GM12864 (cell line): ENCODE measurements around the gene KCNH8.

ENCODE experiments used
- DNase-seq: peaks from one replicate; pipeline ENCODE4 v3.0.0-alpha.2; 2011; ENCODE audit warnings: low read depth
- H3K4me3 ChIP-seq: 2 replicates; pipeline ENCODE4 v1.5.1; 2011; ENCODE audit warnings: mild to moderate bottlenecking, low read depth, low read length, control low read depth
- TF ChIP-seq, protein P1 (sequence below): IDR thresholded peaks from 2 replicates; pipeline ENCODE4 v1.5.1; 2011; ENCODE audit warnings: low read depth, mild to moderate bottlenecking, moderate library complexity, low read length, control low read depth, inconsistent platforms; ENCODE audit errors: missing control alignments

KCNH8 gene

DNA sequence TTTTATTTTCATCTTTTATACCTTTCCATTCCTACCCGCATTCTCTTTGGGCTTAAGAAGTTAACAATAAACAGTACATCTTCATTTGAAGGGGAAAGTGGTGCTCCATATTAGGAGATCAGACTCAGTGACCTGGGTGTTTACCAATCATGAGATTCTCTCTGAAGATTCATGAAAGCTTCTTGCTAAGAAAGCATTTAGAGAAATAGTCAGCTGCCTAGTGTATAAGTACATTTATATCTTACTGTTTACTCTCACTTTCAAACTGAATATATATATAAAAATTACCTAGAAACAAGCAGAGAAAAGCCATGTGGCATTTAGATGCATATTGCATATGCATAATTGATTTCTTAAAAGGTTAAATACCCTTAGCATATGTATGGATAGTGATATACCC lies 100.5 kb downstream of the KCNH8 start:
- H3K4me3 ChIP-seq = no peak overlapping the region
- no peak for DNase-seq
- TF ChIP-seq, protein P1, sequence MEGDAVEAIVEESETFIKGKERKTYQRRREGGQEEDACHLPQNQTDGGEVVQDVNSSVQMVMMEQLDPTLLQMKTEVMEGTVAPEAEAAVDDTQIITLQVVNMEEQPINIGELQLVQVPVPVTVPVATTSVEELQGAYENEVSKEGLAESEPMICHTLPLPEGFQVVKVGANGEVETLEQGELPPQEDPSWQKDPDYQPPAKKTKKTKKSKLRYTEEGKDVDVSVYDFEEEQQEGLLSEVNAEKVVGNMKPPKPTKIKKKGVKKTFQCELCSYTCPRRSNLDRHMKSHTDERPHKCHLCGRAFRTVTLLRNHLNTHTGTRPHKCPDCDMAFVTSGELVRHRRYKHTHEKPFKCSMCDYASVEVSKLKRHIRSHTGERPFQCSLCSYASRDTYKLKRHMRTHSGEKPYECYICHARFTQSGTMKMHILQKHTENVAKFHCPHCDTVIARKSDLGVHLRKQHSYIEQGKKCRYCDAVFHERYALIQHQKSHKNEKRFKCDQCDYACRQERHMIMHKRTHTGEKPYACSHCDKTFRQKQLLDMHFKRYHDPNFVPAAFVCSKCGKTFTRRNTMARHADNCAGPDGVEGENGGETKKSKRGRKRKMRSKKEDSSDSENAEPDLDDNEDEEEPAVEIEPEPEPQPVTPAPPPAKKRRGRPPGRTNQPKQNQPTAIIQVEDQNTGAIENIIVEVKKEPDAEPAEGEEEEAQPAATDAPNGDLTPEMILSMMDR = no peak

DNA sequence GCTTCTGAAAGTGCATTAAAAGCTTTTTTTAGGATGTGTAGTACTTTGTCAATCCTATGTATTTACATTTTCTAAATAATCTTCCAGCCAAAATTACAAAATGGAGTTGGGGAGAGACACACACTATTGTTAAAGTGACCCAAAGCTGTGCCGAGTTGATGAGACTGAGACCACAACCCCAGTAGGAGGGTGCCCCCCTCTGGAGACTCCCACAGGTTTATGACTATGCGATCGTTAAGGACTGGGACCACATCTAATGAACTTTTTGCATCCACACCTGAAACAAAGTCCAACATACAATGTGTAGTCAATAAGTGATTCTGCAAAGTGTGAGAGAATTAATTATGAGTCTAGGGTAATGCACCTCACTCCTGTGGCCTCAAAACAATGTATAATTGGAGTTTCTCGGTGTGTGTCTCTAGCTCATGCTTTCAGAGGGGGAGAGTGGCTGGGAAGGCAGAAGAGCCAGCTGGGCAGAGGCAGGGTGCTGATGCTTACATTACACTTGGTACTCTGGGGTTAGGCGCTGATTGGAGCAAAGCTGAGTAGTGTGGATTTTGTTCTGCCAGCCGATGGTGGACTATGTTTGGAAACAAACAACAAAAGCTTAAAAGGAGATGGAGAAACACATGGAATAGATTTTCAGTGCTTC lies 102.8 kb downstream of the KCNH8 start:
- DNase-seq = no peak
- TF ChIP-seq, protein P1 = no peak
- H3K4me3 ChIP-seq = no peak overlapping the region

DNA sequence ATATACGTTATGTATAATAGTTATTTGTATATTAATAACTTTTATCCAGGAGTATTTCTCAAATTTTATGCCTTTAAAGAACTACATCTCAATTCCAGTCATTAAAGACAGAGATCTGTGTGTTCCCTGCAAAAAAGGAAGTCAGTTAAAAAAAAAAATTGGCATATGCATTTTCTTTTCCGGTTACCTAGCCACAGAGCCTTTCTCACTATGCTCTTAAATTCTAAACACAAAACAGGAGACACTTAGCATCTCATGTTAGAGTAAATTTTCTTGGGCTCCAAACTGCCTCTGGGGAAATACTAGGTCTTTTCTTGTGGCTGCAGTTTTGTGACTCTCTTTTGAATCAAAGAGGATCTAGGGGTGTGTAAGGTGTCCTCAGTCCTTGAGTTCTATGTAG lies 105.9 kb downstream of the KCNH8 start:
- H3K4me3 ChIP-seq = no peak overlapping the region
- no peak for DNase-seq
- TF ChIP-seq, protein P1 = no peak

DNA sequence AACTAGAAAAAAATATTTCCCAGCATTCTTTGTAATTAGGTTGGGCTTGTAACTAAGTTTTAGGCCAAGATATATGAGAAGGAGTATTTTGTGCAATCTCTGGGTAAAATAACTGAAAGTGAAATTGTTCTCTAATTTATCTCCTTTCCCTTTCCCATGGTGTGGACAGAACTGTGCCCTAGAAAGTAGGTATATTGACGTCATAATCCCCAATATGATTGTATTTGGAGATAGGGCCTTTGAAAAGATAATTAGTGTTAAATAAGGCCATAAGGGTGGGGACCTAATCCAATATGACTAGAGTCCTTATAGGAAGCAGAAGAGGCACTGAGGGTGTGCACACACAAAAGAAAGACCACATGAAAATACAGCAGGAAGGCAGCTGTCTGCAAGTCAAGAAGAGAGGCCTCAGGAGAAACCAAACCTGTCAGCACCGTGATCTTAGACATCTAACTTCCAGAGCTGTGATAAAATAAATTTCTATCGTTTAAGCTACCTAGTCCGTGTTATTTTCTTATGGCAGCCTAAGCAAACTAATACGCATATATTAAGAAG lies 106.6 kb downstream of the KCNH8 start:
- TF ChIP-seq, protein P1 = no peak
- no peak for DNase-seq

DNA sequence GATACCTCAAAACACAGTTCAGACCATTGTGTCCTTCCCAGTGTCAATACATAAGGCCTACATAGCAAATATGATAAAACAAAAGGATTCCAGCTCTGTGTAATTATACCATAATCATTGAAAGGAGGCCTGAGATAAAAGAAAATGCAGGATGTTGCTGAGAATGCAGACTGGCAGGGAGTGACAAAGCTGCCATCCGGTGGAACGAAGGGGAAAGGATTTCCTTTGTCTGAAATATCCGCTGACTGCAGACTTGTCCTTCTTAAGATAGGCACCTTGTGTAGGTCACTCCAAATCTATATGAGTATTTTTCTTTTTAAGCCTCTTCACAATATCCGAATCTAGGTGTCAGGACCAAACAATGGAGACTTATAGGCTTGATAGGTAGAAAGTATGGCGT lies 108.0 kb downstream of the KCNH8 start:
- no peak overlapping the region for H3K4me3 ChIP-seq
- TF ChIP-seq, protein P1 = no peak
- DNase-seq = no peak

More for the DNA sequence above, 106.6 kb downstream of the KCNH8 start:
- H3K4me3 ChIP-seq = no peak overlapping the region

DNA sequence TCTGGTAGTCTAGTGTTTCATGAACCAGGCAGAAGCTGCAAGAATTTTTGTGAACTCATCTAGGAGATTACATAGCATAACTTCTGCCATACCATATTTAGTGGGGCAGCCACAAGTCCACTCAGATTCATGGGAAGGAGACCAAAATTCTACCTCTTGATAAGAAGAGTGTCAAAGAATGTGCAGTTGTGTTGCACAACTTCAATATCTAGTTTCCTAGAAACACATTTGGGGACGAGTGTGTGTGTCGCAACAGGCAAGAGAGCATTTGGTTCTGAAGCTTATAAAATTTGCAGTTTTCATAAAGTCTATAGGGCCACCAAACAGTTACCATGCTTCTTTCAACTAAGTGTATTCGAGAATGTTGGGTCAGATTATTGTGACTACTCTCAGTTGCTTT lies 115.3 kb downstream of the KCNH8 start:
- no peak for DNase-seq
- H3K4me3 ChIP-seq = no peak overlapping the region
- TF ChIP-seq, protein P1 = no peak

DNA sequence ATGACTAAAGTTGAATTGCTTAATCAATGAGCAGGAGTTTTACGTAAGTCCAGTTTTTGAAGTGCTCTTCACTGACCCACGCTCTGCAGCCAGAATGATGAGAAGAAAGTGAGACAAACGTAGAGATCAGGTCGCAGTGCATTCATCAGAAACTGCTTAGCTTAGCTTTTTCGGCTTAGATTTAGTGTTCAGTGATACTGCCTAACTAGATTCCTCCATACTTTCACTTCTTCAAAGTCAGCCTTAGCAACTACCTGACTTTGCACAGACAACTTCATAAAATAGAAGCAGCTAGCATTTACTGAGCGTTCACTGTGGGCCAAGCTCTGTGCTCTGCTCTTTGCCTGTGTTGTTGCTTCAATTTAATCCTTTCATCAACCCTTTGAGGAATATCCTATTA lies 116.1 kb downstream of the KCNH8 start:
- no peak for DNase-seq
- TF ChIP-seq, protein P1 = no peak
- no peak overlapping the region for H3K4me3 ChIP-seq
